ENCODE measurements around the gene ADAP1. TPM values are rescaled to one million over a fixed set of nuclear protein-coding genes. Genes with fewer than 3 reads are reported as not detected.
A peak's percentile ranks its signal among the peaks of the same experiment; 100 is the strongest.

The ADAP1 gene
- polyA plus RNA-seq, 1 donor (not counting 4 experiments of a cell fraction or from before 2014, with no cell fraction given) = 4.3 TPM

DNA sequence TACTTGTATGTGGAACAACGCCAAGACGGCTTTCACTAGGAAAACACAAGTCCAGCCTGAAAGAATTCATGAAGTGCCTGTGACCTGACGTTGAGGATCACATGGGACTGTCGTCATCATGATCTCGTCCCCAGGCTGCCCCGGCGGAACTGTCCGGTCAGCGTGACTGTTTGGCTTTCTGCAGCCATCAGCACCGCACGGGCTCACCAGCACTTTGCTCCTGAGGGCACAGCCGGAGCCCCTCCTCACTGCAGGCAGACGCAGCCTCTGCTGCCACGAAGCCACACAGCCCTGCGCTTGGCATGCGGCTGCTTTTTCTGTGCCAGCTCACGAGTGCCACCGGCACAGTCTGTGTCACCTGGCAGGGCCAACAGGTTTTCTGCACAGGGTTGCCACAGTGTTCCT is 87.5 kb downstream of the ADAP1 start:
- Histone ChIP-seq H3K4me1 (ENCODE audit: control insufficient read depth, extremely low read depth, insufficient read depth, low read length) (peaks cover 14% of the 10 kb centered on the region), H3K9me3 (ENCODE audit: control insufficient read depth, low read depth, low read length) (no peaks in the 10 kb centered on the region), H3K36me3 (ENCODE audit: control insufficient read depth in 2 of 2, extremely low read depth in 1 of 2, insufficient read depth in 2 of 2, low read length in 2 of 2) (peaks cover 16 to 18% of the 10 kb centered on the region in 2 experiments), H3K9ac (ENCODE audit: control insufficient read depth, extremely low read depth, insufficient read depth, low read length) (peak overlapping the region; percentile 52), H3K79me2 (ENCODE audit: control insufficient read depth, insufficient read depth, low read length) (peaks cover 9% of the 10 kb centered on the region), H3K4me2 (ENCODE audit: control insufficient read depth, extremely low read depth, insufficient read depth, low read depth, low read length) (peak overlapping the region; percentile 43), H3K9me1 (ENCODE audit: control insufficient read depth, extremely low read depth, insufficient read depth, low read length) (no peaks in the 10 kb centered on the region), H4K20me1 (ENCODE audit: control insufficient read depth, extremely low read depth, insufficient read depth, low read length) (no peaks in the 10 kb centered on the region), H2AFZ (ENCODE audit: control insufficient read depth, low read length) (no peak overlapping the region), H3K27me3 (ENCODE audit: control insufficient read depth, extremely low read depth, insufficient read depth, low read length) (no peaks in the 10 kb centered on the region), H3K4me3 (ENCODE audit: control insufficient read depth in 2 of 3, extremely low read depth in 1 of 3, insufficient read depth in 2 of 3, low read depth in 1 of 3, low read length in 3 of 3) (no peak overlapping the region), H3K27ac (ENCODE audit: control insufficient read depth, insufficient read depth, low read length) (peak overlapping the region; percentile 71)
- dilution Hi-C loops (cut with MboI; ENCODE audit: extremely low pct_ligation_motif_present, low sequenced_read_pairs) = no loop called here
- no peak for DNase-seq (ENCODE audit: low read depth, low spot score)
- no peak for TF ChIP-seq EZH2 (IDR thresholded peaks at IDR 0.05; ENCODE audit: low read length)
- TF ChIP-seq, protein P1, sequence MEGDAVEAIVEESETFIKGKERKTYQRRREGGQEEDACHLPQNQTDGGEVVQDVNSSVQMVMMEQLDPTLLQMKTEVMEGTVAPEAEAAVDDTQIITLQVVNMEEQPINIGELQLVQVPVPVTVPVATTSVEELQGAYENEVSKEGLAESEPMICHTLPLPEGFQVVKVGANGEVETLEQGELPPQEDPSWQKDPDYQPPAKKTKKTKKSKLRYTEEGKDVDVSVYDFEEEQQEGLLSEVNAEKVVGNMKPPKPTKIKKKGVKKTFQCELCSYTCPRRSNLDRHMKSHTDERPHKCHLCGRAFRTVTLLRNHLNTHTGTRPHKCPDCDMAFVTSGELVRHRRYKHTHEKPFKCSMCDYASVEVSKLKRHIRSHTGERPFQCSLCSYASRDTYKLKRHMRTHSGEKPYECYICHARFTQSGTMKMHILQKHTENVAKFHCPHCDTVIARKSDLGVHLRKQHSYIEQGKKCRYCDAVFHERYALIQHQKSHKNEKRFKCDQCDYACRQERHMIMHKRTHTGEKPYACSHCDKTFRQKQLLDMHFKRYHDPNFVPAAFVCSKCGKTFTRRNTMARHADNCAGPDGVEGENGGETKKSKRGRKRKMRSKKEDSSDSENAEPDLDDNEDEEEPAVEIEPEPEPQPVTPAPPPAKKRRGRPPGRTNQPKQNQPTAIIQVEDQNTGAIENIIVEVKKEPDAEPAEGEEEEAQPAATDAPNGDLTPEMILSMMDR (optimal IDR thresholded peaks at IDR 0.05 in 1 of 3, IDR thresholded peaks at IDR 0.05 in 1 of 3, conservative IDR thresholded peaks at IDR 0.05 in 1 of 3; ENCODE audit: extremely low read depth in 1 of 3, insufficient read depth in 2 of 3, low read length in 3 of 3) = no peak
- FAIRE-seq = no peak

- no peak overlapping the region for H2AFZ ChIP-seq (ENCODE audit: control insufficient read depth, low read length)
- dilution Hi-C loops (cut with MboI; ENCODE audit: extremely low pct_ligation_motif_present, low sequenced_read_pairs) = no loop called here
- FAIRE-seq = no peak
- peaks cover 21 to 25% of the 10 kb centered on the region in 2 experiments for H3K36me3 ChIP-seq (ENCODE audit: control insufficient read depth in 2 of 2, extremely low read depth in 1 of 2, insufficient read depth in 2 of 2, low read length in 2 of 2)
- no peaks in the 10 kb centered on the region for H3K9me3 ChIP-seq (ENCODE audit: control insufficient read depth, low read depth, low read length)
- H3K9me1 ChIP-seq (ENCODE audit: control insufficient read depth, extremely low read depth, insufficient read depth, low read length) = no peaks in the 10 kb centered on the region
- H3K4me2 ChIP-seq (ENCODE audit: control insufficient read depth, extremely low read depth, insufficient read depth, low read depth, low read length) = no peak overlapping the region
- no peak for TF ChIP-seq EZH2 (IDR thresholded peaks at IDR 0.05; ENCODE audit: low read length)
- H3K9ac ChIP-seq (ENCODE audit: control insufficient read depth, extremely low read depth, insufficient read depth, low read length) = no peak overlapping the region
- H3K27ac ChIP-seq (ENCODE audit: control insufficient read depth, insufficient read depth, low read length) = no peak overlapping the region
- H3K27me3 ChIP-seq (ENCODE audit: control insufficient read depth, extremely low read depth, insufficient read depth, low read length) = no peaks in the 10 kb centered on the region
- peaks cover 9% of the 10 kb centered on the region for H3K79me2 ChIP-seq (ENCODE audit: control insufficient read depth, insufficient read depth, low read length)
- DNase-seq (ENCODE audit: low read depth, low spot score) = no peak
- H3K4me3 ChIP-seq (ENCODE audit: control insufficient read depth in 2 of 3, extremely low read depth in 1 of 3, insufficient read depth in 2 of 3, low read depth in 1 of 3, low read length in 3 of 3) = no peak overlapping the region
- H3K4me1 ChIP-seq (ENCODE audit: control insufficient read depth, extremely low read depth, insufficient read depth, low read length) = peaks cover 14% of the 10 kb centered on the region
- H4K20me1 ChIP-seq (ENCODE audit: control insufficient read depth, extremely low read depth, insufficient read depth, low read length) = no peaks in the 10 kb centered on the region
Observed at GRCh38 chr7:865921-866320, 88.6 kb downstream of the ADAP1 start.

- Histone ChIP-seq H3K9me1 (ENCODE audit: control insufficient read depth, extremely low read depth, insufficient read depth, low read length) (no peaks in the 10 kb centered on the region), H4K20me1 (ENCODE audit: control insufficient read depth, extremely low read depth, insufficient read depth, low read length) (no peaks in the 10 kb centered on the region), H3K27ac (ENCODE audit: control insufficient read depth, insufficient read depth, low read length) (no peak overlapping the region), H3K4me1 (ENCODE audit: control insufficient read depth, extremely low read depth, insufficient read depth, low read length) (peaks cover 14% of the 10 kb centered on the region), H2AFZ (ENCODE audit: control insufficient read depth, low read length) (no peak overlapping the region), H3K4me3 (ENCODE audit: control insufficient read depth in 2 of 3, extremely low read depth in 1 of 3, insufficient read depth in 2 of 3, low read depth in 1 of 3, low read length in 3 of 3) (no peak overlapping the region), H3K36me3 (ENCODE audit: control insufficient read depth in 2 of 2, extremely low read depth in 1 of 2, insufficient read depth in 2 of 2, low read length in 2 of 2) (peaks cover 31% of the 10 kb centered on the region in 2 experiments), H3K9ac (ENCODE audit: control insufficient read depth, extremely low read depth, insufficient read depth, low read length) (no peak overlapping the region), H3K4me2 (ENCODE audit: control insufficient read depth, extremely low read depth, insufficient read depth, low read depth, low read length) (no peak overlapping the region), H3K27me3 (ENCODE audit: control insufficient read depth, extremely low read depth, insufficient read depth, low read length) (no peaks in the 10 kb centered on the region), H3K79me2 (ENCODE audit: control insufficient read depth, insufficient read depth, low read length) (peaks cover 6% of the 10 kb centered on the region), H3K9me3 (ENCODE audit: control insufficient read depth, low read depth, low read length) (no peaks in the 10 kb centered on the region)
- DNase-seq (ENCODE audit: low read depth, low spot score) = no peak
- TF ChIP-seq EZH2 (IDR thresholded peaks at IDR 0.05; ENCODE audit: low read length) = no peak
- TF ChIP-seq, protein P1 (optimal IDR thresholded peaks at IDR 0.05 in 1 of 3, IDR thresholded peaks at IDR 0.05 in 1 of 3, conservative IDR thresholded peaks at IDR 0.05 in 1 of 3; ENCODE audit: extremely low read depth in 1 of 3, insufficient read depth in 2 of 3, low read length in 3 of 3) = no peak
- no peak for FAIRE-seq
- dilution Hi-C loops (cut with MboI; ENCODE audit: extremely low pct_ligation_motif_present, low sequenced_read_pairs) = no loop called here
Observed at GRCh38 chr7:863106-863505, 91.4 kb downstream of the ADAP1 start.

Data from keratinocyte (primary cell).